PC-3 (cell line): ENCODE results near the gene PPM1B. TPM values are rescaled to one million over a fixed set of nuclear protein-coding genes. Genes with fewer than 3 reads are reported as not detected.
"Not testable (repeated sequence)": the region's sequence is repeated elsewhere in the genome, so short reads cannot be mapped to it uniquely, and the experiment has no call there.

Experiments used
- ATAC-seq: fragments of 200-7000 bp; cut with Tn5 transposase; 2 replicates; pipeline ENCODE4 v1.9.1; 2020; ENCODE audit warnings: mild to moderate bottlenecking, moderate library complexity
- BruUV-seq: library from RNA; stranded (reverse); fragments of 400-500 nt; replicated peaks from 2 replicates; lab custom pipeline; 2021; lab: Mats Ljungman, UMichigan
- CTCF ChIA-PET: fragments of 300-600 bp; sonication (Branson Sonifier 250); formaldehyde crosslinking; loops from one replicate; lab custom pipeline; 2022; ENCODE audit warnings: antibody characterized with exemption; lab: Charles Lee
- POLR2A ChIA-PET: fragments of 300-600 bp; sonication (Branson Sonifier 250); formaldehyde crosslinking; loops from one replicate; lab custom pipeline; 2022; ENCODE audit warnings: antibody characterized with exemption; ENCODE audit not compliant: unreplicated experiment; lab: Charles Lee
- DNase-seq: peaks from one replicate; pipeline ENCODE4 v3.0.0-alpha.2; 2015
- H2AFZ ChIP-seq: fragments of 300-600 bp; sonication (generic); 2 replicates; pipeline ENCODE4 v1.6.0; 2016; ENCODE audit warnings: antibody characterized with exemption, low read length
- H3F3A ChIP-seq: fragments of 300-600 bp; sonication (generic); one replicate; pipeline ENCODE4 v1.6.0; 2017; ENCODE audit warnings: antibody characterized with exemption, low read length, control low read depth, mild to moderate bottlenecking; ENCODE audit not compliant: unreplicated experiment
- H3K27ac ChIP-seq: fragments of 300-600 bp; sonication (generic); 2 replicates; pipeline ENCODE4 v1.5.1; 2016; ENCODE audit warnings: mild to moderate bottlenecking, low read length
- H3K27me3 ChIP-seq: fragments of 300-600 bp; sonication (generic); 2 replicates; pipeline ENCODE4 v1.6.1; 2016; ENCODE audit warnings: low read length, mixed read lengths
- H3K36me3 ChIP-seq: fragments of 300-600 bp; sonication (generic); 2 replicates; pipeline ENCODE4 v1.6.1; 2016; ENCODE audit warnings: low read depth, mixed run types, low read length, mixed read lengths
- H3K4me1 ChIP-seq: fragments of 300-600 bp; sonication (generic); 2 replicates; pipeline ENCODE4 v1.5.1; 2016; ENCODE audit warnings: low read length; ENCODE audit not compliant: insufficient read depth
- H3K4me2 ChIP-seq: fragments of 300-600 bp; sonication (generic); 2 replicates; pipeline ENCODE4 v1.6.0; 2016; ENCODE audit warnings: low read length
- H3K4me3 ChIP-seq: fragments of 300-600 bp; sonication (generic); 2 replicates; pipeline ENCODE4 v1.5.1; 2016; ENCODE audit warnings: mild to moderate bottlenecking, low read length, mixed read lengths
- H3K79me2 ChIP-seq: fragments of 300-600 bp; sonication (generic); 2 replicates; pipeline ENCODE4 v1.6.1; 2017; ENCODE audit warnings: low read length, mixed read lengths
- H3K9ac ChIP-seq: fragments of 300-600 bp; sonication (generic); 2 replicates; pipeline ENCODE4 v1.6.0; 2016; ENCODE audit warnings: mild to moderate bottlenecking, low read length
- H3K9me2 ChIP-seq: fragments of 300-600 bp; sonication (generic); replicated peaks from 2 replicates; pipeline ENCODE4 v1.6.1; 2016; ENCODE audit warnings: mixed run types, low read length, mixed read lengths
- H3K9me3 ChIP-seq: fragments of 300-600 bp; sonication (generic); 2 replicates; pipeline ENCODE4 v1.6.1; 2016; ENCODE audit warnings: low read length, mixed read lengths
- H4K20me1 ChIP-seq: fragments of 300-600 bp; sonication (generic); 2 replicates; pipeline ENCODE4 v1.6.1; 2016; ENCODE audit warnings: low read length, mixed read lengths
- EZH2 ChIP-seq: fragments of 300-600 bp; sonication (generic); IDR thresholded peaks from one replicate; pipeline ENCODE4 v1.6.1; 2017; ENCODE audit warnings: antibody characterized with exemption, mild to moderate bottlenecking, low read length; ENCODE audit not compliant: unreplicated experiment
- EZH2phosphoT487 ChIP-seq: fragments of 300-600 bp; sonication (generic); IDR thresholded peaks from 2 replicates; pipeline ENCODE4 v1.6.1; 2018; ENCODE audit warnings: mild to moderate bottlenecking, antibody characterized with exemption, low read length, borderline replicate concordance
- intact Hi-C: fragments of 100-400 bp; cut with micrococcal nuclease; formaldehyde crosslinking; loops from 2 replicates; pipeline ENCODE4 v1.9.0; 2023
- total RNA-seq: library from RNA; depleted of rRNA; stranded (reverse); fragments of >200 nt; gene quantifications from 2 replicates; pipeline ENCODE4 v1.2.3, GENCODE V29; 2014
- TF ChIP-seq, protein P1 (sequence below): fragments of 300-600 bp; sonication (generic); conservative IDR thresholded peaks from 2 replicates; pipeline ENCODE4 v1.5.1; 2017; ENCODE audit warnings: antibody characterized with exemption, low read depth, mild to moderate bottlenecking, low read length

PPM1B gene
- total RNA-seq, 1 experiment from 2014 or later: 17.6 TPM

DNA sequence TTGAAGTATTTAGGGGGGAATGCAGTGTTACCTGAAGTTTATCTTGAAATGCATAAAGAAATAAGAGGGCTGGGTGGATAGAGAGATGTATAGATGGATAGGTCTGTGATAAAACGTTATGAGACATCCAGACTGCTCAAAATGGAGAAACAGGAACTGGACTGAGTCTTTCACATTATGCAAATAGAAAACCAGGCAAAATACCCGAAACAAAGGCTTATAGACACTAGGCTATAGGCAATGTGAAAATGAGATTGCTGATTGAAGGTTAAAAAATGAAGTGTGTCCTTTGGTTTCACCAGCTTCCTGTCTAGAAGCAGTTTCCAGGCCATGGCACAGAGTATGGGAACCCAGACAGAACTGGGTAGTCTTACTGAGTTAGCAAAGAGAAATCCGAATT lies 81.7 kb downstream of the PPM1B start:
- Histone ChIP-seq H3K36me3 (no peaks in the 10 kb centered on the region), H3K9me2 (no peaks in the 10 kb centered on the region), H3K27me3 (no peaks in the 10 kb centered on the region), H3K4me3 (no peak overlapping the region), H3K4me1 (peaks cover 9% of the 10 kb centered on the region), H3K9ac (no peak overlapping the region), H2AFZ (no peak overlapping the region), H3F3A (no peaks in the 10 kb centered on the region), H3K4me2 (no peak overlapping the region), H4K20me1 (no peaks in the 10 kb centered on the region), H3K79me2 (no peaks in the 10 kb centered on the region), H3K9me3 (no peaks in the 10 kb centered on the region), H3K27ac (no peak overlapping the region)
- DNase-seq: no peak
- intact Hi-C loops: no loop called here
- no TSS peak for BruUV-seq
- no peak for TF ChIP-seq EZH2
- no peak for TF ChIP-seq EZH2phosphoT487
- TF ChIP-seq, protein P1, sequence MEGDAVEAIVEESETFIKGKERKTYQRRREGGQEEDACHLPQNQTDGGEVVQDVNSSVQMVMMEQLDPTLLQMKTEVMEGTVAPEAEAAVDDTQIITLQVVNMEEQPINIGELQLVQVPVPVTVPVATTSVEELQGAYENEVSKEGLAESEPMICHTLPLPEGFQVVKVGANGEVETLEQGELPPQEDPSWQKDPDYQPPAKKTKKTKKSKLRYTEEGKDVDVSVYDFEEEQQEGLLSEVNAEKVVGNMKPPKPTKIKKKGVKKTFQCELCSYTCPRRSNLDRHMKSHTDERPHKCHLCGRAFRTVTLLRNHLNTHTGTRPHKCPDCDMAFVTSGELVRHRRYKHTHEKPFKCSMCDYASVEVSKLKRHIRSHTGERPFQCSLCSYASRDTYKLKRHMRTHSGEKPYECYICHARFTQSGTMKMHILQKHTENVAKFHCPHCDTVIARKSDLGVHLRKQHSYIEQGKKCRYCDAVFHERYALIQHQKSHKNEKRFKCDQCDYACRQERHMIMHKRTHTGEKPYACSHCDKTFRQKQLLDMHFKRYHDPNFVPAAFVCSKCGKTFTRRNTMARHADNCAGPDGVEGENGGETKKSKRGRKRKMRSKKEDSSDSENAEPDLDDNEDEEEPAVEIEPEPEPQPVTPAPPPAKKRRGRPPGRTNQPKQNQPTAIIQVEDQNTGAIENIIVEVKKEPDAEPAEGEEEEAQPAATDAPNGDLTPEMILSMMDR: no peak
- no peak for ATAC-seq
- CTCF ChIA-PET: no interaction called here
- POLR2A ChIA-PET: no interaction called here

DNA sequence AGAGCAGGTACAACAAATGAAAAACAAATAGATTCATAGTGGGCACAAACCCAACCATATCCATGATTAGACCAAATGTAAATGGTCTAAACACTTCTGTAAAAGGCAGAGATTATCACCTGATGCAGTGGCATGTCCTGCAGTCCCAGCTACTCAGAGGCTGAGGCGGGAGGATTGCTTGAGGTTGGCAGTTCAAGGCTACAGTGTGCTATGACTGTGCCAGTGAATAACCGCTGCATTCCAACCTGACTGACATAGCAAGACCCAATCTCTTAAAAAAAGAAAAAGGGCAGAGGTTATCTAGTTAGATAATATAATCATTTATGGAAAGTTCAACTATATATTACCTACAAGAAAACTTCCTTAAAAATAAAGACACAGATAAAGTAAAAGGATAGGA lies 85.3 kb downstream of the PPM1B start:
- H3K4me1 ChIP-seq: no peaks in the 10 kb centered on the region
- ChIA-PET CTCF (no interaction called here), POLR2A (no interaction called here)
- no TSS peak for BruUV-seq
- H3K9me3 ChIP-seq: no peaks in the 10 kb centered on the region
- no peak for TF ChIP-seq EZH2
- TF ChIP-seq EZH2phosphoT487: no peak
- TF ChIP-seq, protein P1: no peak
- no peaks in the 10 kb centered on the region for H3F3A ChIP-seq
- intact Hi-C loops: no loop called here
- H3K4me3 ChIP-seq: no peak overlapping the region
- H3K27ac ChIP-seq: no peak overlapping the region
- ATAC-seq: no peak
- H2AFZ ChIP-seq: no peak overlapping the region
- no peaks in the 10 kb centered on the region for H3K27me3 ChIP-seq
- no peaks in the 10 kb centered on the region for H3K9me2 ChIP-seq
- H3K79me2 ChIP-seq: no peaks in the 10 kb centered on the region
- no peaks in the 10 kb centered on the region for H4K20me1 ChIP-seq
- no peak for DNase-seq
- H3K9ac ChIP-seq: no peak overlapping the region
- no peaks in the 10 kb centered on the region for H3K36me3 ChIP-seq
- no peak overlapping the region for H3K4me2 ChIP-seq

DNA sequence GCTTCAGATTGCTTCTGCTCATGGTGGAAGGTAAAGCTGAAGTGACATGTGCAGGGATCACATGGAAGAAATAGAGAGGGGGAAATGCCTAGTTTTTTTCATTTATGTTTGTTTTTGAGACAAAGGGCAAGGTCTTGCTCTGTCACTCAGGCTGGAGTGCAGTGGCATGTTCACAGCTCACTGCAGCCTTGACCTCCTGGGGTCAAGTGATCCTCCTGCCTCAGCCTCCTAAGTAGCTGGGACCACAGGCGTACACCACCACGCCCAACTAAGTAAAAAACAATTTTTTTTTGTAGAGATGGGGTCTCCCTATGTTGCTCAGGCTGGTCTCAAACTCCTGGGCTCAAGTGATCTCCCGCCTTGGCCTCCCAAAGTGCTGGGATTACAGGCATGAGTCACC lies 87.0 kb downstream of the PPM1B start:
- H3K4me2 ChIP-seq, H3K4me3 ChIP-seq, H3K9ac ChIP-seq, H3K36me3 ChIP-seq, intact Hi-C loops, H3K9me2 ChIP-seq, CTCF ChIA-PET, H3K9me3 ChIP-seq, H3K79me2 ChIP-seq, H3K27ac ChIP-seq, H3K4me1 ChIP-seq, BruUV-seq, DNase-seq, H2AFZ ChIP-seq, H4K20me1 ChIP-seq, H3F3A ChIP-seq, H3K27me3 ChIP-seq, ATAC-seq: not testable (repeated sequence)
- POLR2A ChIA-PET: interaction anchor here (0.7 kb wide), 1 partner anchor 9 kb away, joined by 5 read pairs; no protein-coding TSS in a partner anchor

DNA sequence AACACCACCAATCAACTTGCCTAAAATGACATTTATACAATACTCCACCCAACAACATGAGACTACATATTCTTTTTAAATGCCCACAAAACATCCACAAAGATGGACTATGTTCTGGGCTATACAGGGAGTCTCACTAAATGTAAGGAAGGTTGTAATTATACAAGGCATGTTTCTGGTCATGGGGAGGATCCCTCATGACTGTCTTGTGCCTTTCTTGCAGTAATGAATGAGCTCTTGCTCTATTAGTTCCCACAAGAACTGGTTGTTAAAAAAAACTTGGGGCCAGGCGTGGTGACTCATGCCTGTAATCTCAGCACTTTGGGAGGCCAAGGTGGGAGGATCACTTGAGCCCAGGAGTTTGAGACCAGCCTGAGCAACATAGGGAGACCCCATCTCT lies 89.1 kb downstream of the PPM1B start:
- BruUV-seq, CTCF ChIA-PET, H3F3A ChIP-seq, H3K27ac ChIP-seq, H2AFZ ChIP-seq, H3K36me3 ChIP-seq, H3K4me3 ChIP-seq, intact Hi-C loops, H3K79me2 ChIP-seq, POLR2A ChIA-PET, ATAC-seq, H3K27me3 ChIP-seq, H3K4me1 ChIP-seq, H3K4me2 ChIP-seq, H3K9ac ChIP-seq, H4K20me1 ChIP-seq, H3K9me3 ChIP-seq, H3K9me2 ChIP-seq, DNase-seq: not testable (repeated sequence)
